SH-SY5Y (cell line): Measurements from ENCODE around the gene CGNL1.

ENCODE experiments used
- GATA2 ChIP-seq: IDR thresholded peaks from 2 replicates; pipeline ENCODE4 v1.6.1; 2011; ENCODE audit warnings: mild to moderate bottlenecking, low read depth, low read length
- GATA3 ChIP-seq: IDR thresholded peaks from 2 replicates; pipeline ENCODE4 v1.6.1; 2011; ENCODE audit warnings: low read depth, mild to moderate bottlenecking, low read length, moderate library complexity

- TF ChIP-seq GATA3 (no peak), GATA2 (no peak)
Measured at GRCh38 chr15:57551715-57552677, 175.7 kb downstream of the CGNL1 start.
